ENCODE measurements around the gene PRKACA. TPM values are rescaled to one million over a fixed set of nuclear protein-coding genes. Genes with fewer than 3 reads are reported as not detected.

PRKACA gene
- total and polyA plus RNA-seq, 10 of the 15 experiments (the other 5 are each of a cell fraction or from before 2014, with no cell fraction given) = 0.53 to 68.5 (median 11.2) TPM

GRCh38 chr19:14089412-14089661 is 28.2 kb downstream of the PRKACA start:
- Histone ChIP-seq H4K20me1 (ENCODE audit: control insufficient read depth, insufficient read depth) (no peaks in the 10 kb centered on the region), H3K79me2 (ENCODE audit: control insufficient read depth, insufficient read depth, low read length) (peaks cover 6% of the 10 kb centered on the region), H3K27me3 (replicated peaks in 1 of 2; ENCODE audit: control insufficient read depth in 2 of 2, insufficient read depth in 2 of 2, low read length in 1 of 2) (no peaks in the 10 kb centered on the region), H3K27ac (ENCODE audit: control insufficient read depth, insufficient read depth) (no peak overlapping the region; the same call in 1 of the 2 replicates), H3K36me3 (ENCODE audit: control insufficient read depth in 2 of 2, insufficient read depth in 2 of 2, low read length in 1 of 2) (peaks cover 3 to 5% of the 10 kb centered on the region in 2 experiments; a peak in 3 of 4 replicates), H3K4me2 (ENCODE audit: control insufficient read depth, insufficient read depth) (peak overlapping the region; percentile 85), H2AFZ (ENCODE audit: control insufficient read depth, low read depth, low read length) (peak overlapping the region; percentile 11), H3K9me3 (replicated peaks; ENCODE audit: control insufficient read depth, insufficient read depth, low read length) (peaks cover 2% of the 10 kb centered on the region; the same call in 1 of the 3 replicates), H3K4me1 (ENCODE audit: control insufficient read depth, insufficient read depth, low read length) (peaks cover 7% of the 10 kb centered on the region; the same call in 1 of the 2 replicates), H3K4me3 (peak overlapping the region; percentile 55), H3K9ac (ENCODE audit: control insufficient read depth, insufficient read depth, low read length) (peak overlapping the region; percentile 36; the same call in 1 of the 2 replicates)
- TF ChIP-seq CTCF (IDR thresholded peaks at IDR 0.05 in 2 of 3, conservative IDR thresholded peaks at IDR 0.05 in 1 of 3; ENCODE audit: control insufficient read depth in 2 of 3, extremely low read depth in 1 of 3, insufficient read depth in 1 of 3, low read depth in 3 of 3, low read length in 3 of 3) = 0 out of 6 replicates have a peak, but pooled peaks of 1 of the 3 experiments have one; percentile 2
- no peak for TF ChIP-seq RUNX3 (IDR thresholded peaks at IDR 0.05; ENCODE audit: low read length)
- TF ChIP-seq HDAC6 (IDR thresholded peaks at IDR 0.05; ENCODE audit: unreplicated experiment) = peak; percentile 76
- no peak for TF ChIP-seq RELA (IDR thresholded peaks at IDR 0.05; ENCODE audit: borderline replicate concordance, partially characterized antibody)
- 0 out of 2 replicates have a peak, but pooled peaks have one; percentile 24 for TF ChIP-seq MXI1 (IDR thresholded peaks at IDR 0.05; ENCODE audit: low read depth, low read length)
- WGBS (ENCODE audit: insufficient coverage, insufficient replicate concordance, low lambda C conversion rate, missing lambda C conversion rate) = 4% methylated on average over 16 of the region's 16 CpGs
- FAIRE-seq (no peak), ATAC-seq (no peak), DNase-seq (ENCODE audit: low read depth, low spot score) (no peak)
- no TSS peak for BruUV-seq (replicated peaks)
- SMC1A ChIA-PET (ENCODE audit: uncharacterized antibody, unreplicated experiment) = interaction anchor here (1.0 kb wide), 1 partner anchor 47 kb away, joined by 3 read pairs; the partner anchor contains the start of gene ASF1B
- RAD21 ChIA-PET (ENCODE audit: unreplicated experiment) = no interaction called here
- POLR2A ChIA-PET = interaction anchor here (1.0 to 1.2 kb wide), 2 partner anchors 9 to 12 kb away, joined by 4 to 5 read pairs; no protein-coding TSS in a partner anchor
- CTCF ChIA-PET = interaction anchor here (1.0 kb wide), 1 partner anchor 209 kb away, joined by 3 read pairs; no protein-coding TSS in a partner anchor
- intact Hi-C loops (cut with micrococcal nuclease; ENCODE audit: unreplicated experiment) = no loop called here
- in situ Hi-C loops (cut with MboI) = no loop called here

All from GM12878 (cell line).